Keratinocyte (primary cell): ENCODE data around the gene LTBP2. TPM values are rescaled to one million over a fixed set of nuclear protein-coding genes. Genes with fewer than 3 reads are reported as not detected.

Source experiments
- DNase-seq: peaks from one replicate; pipeline ENCODE4 v3.0.0-alpha.2; 2011; ENCODE audit warnings: low read depth, missing footprints, low spot score
- FAIRE-seq: peaks from 2 replicates; lab custom pipeline; 2011; peaks lifted over from hg19 to GRCh38; lab: Jason Lieb, UNC
- H2AFZ ChIP-seq: 2 replicates; pipeline ENCODE4 v1.6.0; 2012; ENCODE audit warnings: low read length, control low read depth, inconsistent platforms; ENCODE audit not compliant: control insufficient read depth
- H3K27ac ChIP-seq: 2 replicates; pipeline ENCODE4 v1.5.1; 2011; ENCODE audit warnings: low read length; ENCODE audit not compliant: control insufficient read depth, insufficient read depth
- H3K27me3 ChIP-seq: 3 replicates; pipeline ENCODE4 v1.6.0; 2011; ENCODE audit warnings: low read length; ENCODE audit not compliant: control insufficient read depth, insufficient read depth; ENCODE audit errors: extremely low read depth
- H3K36me3 ChIP-seq, 2 experiments: 2 replicates in 1 of 2; 3 replicates in 1 of 2; pipeline ENCODE4 v1.5.1; 2011; ENCODE audit warnings: low read length in 2 of 2, mild to moderate bottlenecking in 1 of 2; ENCODE audit not compliant: control insufficient read depth in 2 of 2, insufficient read depth in 2 of 2; ENCODE audit errors: extremely low read depth in 1 of 2
- H3K4me1 ChIP-seq: 3 replicates; pipeline ENCODE4 v1.5.1; 2011; ENCODE audit warnings: low read length; ENCODE audit not compliant: control insufficient read depth, insufficient read depth; ENCODE audit errors: extremely low read depth
- H3K4me2 ChIP-seq: 3 replicates; pipeline ENCODE4 v1.6.0; 2011; ENCODE audit warnings: low read depth, low read length; ENCODE audit not compliant: control insufficient read depth, insufficient read depth; ENCODE audit errors: extremely low read depth
- H3K4me3 ChIP-seq, 3 experiments: fragments of 200-600 bp in 1 of 3; sonication (generic) in 1 of 3; 2 replicates in 2 of 3; 3 replicates in 1 of 3; pipeline ENCODE4 v1.5.1; 2011 to 2016; ENCODE audit warnings: low read length in 3 of 3, mild to moderate bottlenecking in 3 of 3, control low read depth in 2 of 3, inconsistent platforms in 1 of 3, low read depth in 1 of 3, mixed read lengths in 1 of 3, mixed run types in 1 of 3, moderate library complexity in 1 of 3; ENCODE audit not compliant: control insufficient read depth in 2 of 3, insufficient read depth in 2 of 3; ENCODE audit errors: extremely low read depth in 1 of 3
- H3K79me2 ChIP-seq: 2 replicates; pipeline ENCODE4 v1.6.0; 2012; ENCODE audit warnings: low read length; ENCODE audit not compliant: control insufficient read depth, insufficient read depth
- H3K9ac ChIP-seq: 3 replicates; pipeline ENCODE4 v1.6.0; 2011; ENCODE audit warnings: low read length; ENCODE audit not compliant: control insufficient read depth, insufficient read depth; ENCODE audit errors: extremely low read depth
- H3K9me1 ChIP-seq: 3 replicates; pipeline ENCODE4 v1.6.0; 2011; ENCODE audit warnings: low read length; ENCODE audit not compliant: control insufficient read depth, insufficient read depth; ENCODE audit errors: extremely low read depth
- H3K9me3 ChIP-seq: 2 replicates; pipeline ENCODE4 v1.5.1; 2012; ENCODE audit warnings: low read depth, low read length; ENCODE audit not compliant: control insufficient read depth
- H4K20me1 ChIP-seq: 3 replicates; pipeline ENCODE4 v1.6.0; 2011; ENCODE audit warnings: low read length; ENCODE audit not compliant: control insufficient read depth, insufficient read depth; ENCODE audit errors: extremely low read depth
- CTCF ChIP-seq, 3 experiments: IDR thresholded peaks in 1 of 3; conservative IDR thresholded peaks in 1 of 3; optimal IDR thresholded peaks in 1 of 3; 2 replicates in 2 of 3; 3 replicates in 1 of 3; pipeline versions ENCODE3 to v1.5.1; 2011; ENCODE audit warnings: low read length in 3 of 3, mild to moderate bottlenecking in 3 of 3, moderate library complexity in 2 of 3, control low read depth in 1 of 3, inconsistent platforms in 1 of 3; ENCODE audit not compliant: insufficient read depth in 2 of 3; ENCODE audit errors: extremely low read depth in 1 of 3
- EZH2 ChIP-seq: IDR thresholded peaks from one replicate; pipeline ENCODE4 v1.6.1; 2012; ENCODE audit warnings: inconsistent platforms, mild to moderate bottlenecking, low read length, moderate library complexity
- dilution Hi-C: fragments of 300-500 bp; cut with MboI; formaldehyde crosslinking; loops from one replicate; pipeline ENCODE4 v1.7.0; 2020; ENCODE audit warnings: low sequenced_read_pairs; ENCODE audit not compliant: extremely low pct_ligation_motif_present
- polyA plus RNA-seq, 5 experiments: library from polyadenylated mRNA; depleted of rRNA in 3 of 5; stranded (reverse) in 3 of 5; stranded (forward) in 1 of 5; unstranded in 1 of 5; fragments of >200 nt; gene quantifications; 1 replicate in 1 of 5; 2 replicates in 3 of 5; 3 replicates in 1 of 5; pipeline versions ENCODE4 v1.2.1 to v1.2.3, GENCODE V29; 2011 to 2012; ENCODE audit warnings: missing spikeins in 2 of 5, low read depth in 1 of 5, low replicate concordance in 1 of 5

The LTBP2 gene
- polyA plus RNA-seq, 1 donor (not counting 4 experiments of a cell fraction or from before 2014, with no cell fraction given): 23.9 TPM

DNA sequence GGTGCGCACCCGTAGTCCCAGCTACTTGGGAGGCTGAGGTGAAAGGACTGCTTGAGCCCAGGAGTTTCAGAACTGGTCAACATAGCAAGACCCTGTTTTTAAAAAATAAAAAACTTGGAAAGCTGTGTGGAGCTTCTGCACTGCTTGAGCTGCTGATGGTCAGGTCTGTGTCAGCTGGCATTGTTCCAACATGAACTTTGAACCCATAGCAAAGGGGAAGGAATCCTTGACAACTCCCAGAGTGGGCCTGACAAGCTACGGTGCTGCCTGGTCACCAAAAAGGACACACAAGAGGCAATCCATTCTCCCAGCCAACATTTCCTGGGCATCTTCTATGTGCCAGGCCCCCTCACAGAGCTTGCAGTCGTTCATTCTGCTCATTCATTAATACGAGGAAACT, 16.4 kb upstream of the LTBP2 start:
- H4K20me1 ChIP-seq: no peaks in the 10 kb centered on the region
- no peaks in the 10 kb centered on the region for H3K4me1 ChIP-seq
- H3K79me2 ChIP-seq: no peaks in the 10 kb centered on the region
- H3K27ac ChIP-seq: no peak overlapping the region
- no peak for FAIRE-seq
- no peaks in the 10 kb centered on the region for H3K27me3 ChIP-seq
- H3K9me3 ChIP-seq: no peaks in the 10 kb centered on the region
- H3K36me3 ChIP-seq: no peaks in the 10 kb centered on the region
- H3K4me3 ChIP-seq: no peak overlapping the region
- DNase-seq: no peak
- dilution Hi-C loops: no loop called here
- TF ChIP-seq CTCF (optimal IDR thresholded peaks at IDR 0.05 in 1 of 3, IDR thresholded peaks at IDR 0.05 in 1 of 3, conservative IDR thresholded peaks at IDR 0.05 in 1 of 3; ENCODE audit: extremely low read depth in 1 of 3, insufficient read depth in 2 of 3, low read length in 3 of 3) (no peak), EZH2 (no peak)
- H3K9ac ChIP-seq: no peak overlapping the region
- no peak overlapping the region for H2AFZ ChIP-seq
- H3K9me1 ChIP-seq: no peaks in the 10 kb centered on the region
- no peak overlapping the region for H3K4me2 ChIP-seq

DNA sequence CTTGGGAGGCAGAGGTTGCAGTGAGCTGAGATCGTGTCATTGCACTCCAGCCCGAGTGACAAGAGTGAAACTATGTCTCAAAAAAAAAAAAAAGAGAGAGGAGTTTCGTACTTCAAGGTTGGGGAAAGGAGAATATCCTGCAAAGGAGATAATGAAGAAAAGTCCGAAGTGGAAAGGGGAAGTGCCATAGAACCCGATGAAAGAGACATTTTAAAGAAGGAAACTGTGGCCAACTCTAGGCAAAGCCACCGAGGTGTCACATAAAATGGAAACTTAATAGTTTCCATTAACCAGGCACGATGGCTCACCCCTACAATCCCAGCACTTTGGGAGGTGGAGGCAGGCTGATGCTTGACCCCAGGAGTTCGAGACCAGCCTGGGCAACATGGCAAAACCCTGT, 15.0 kb upstream of the LTBP2 start:
- H3K9me1 ChIP-seq: no peaks in the 10 kb centered on the region
- no peaks in the 10 kb centered on the region for H4K20me1 ChIP-seq
- peaks cover 10% of the 10 kb centered on the region for H3K4me1 ChIP-seq
- H3K27ac ChIP-seq: no peak overlapping the region
- TF ChIP-seq EZH2 (no peak), CTCF (optimal IDR thresholded peaks at IDR 0.05 in 1 of 3, IDR thresholded peaks at IDR 0.05 in 1 of 3, conservative IDR thresholded peaks at IDR 0.05 in 1 of 3; ENCODE audit: extremely low read depth in 1 of 3, insufficient read depth in 2 of 3, low read length in 3 of 3) (no peak)
- no peaks in the 10 kb centered on the region for H3K9me3 ChIP-seq
- DNase-seq: no peak
- dilution Hi-C loops: no loop called here
- no peak overlapping the region for H3K4me3 ChIP-seq
- no peak overlapping the region for H3K9ac ChIP-seq
- no peak overlapping the region for H3K4me2 ChIP-seq
- H3K79me2 ChIP-seq: no peaks in the 10 kb centered on the region
- FAIRE-seq: no peak
- H2AFZ ChIP-seq: no peak overlapping the region
- no peaks in the 10 kb centered on the region for H3K36me3 ChIP-seq
- H3K27me3 ChIP-seq: no peaks in the 10 kb centered on the region
